Activated CD8-positive, alpha-beta memory T cell treated with anti-CD3 and anti-CD28 coated beads for 1 hour (primary cell): ENCODE data around the gene PRRC2B.
"Not testable (repeated sequence)": the region's sequence is repeated elsewhere in the genome, so short reads cannot be mapped to it uniquely, and the experiment has no call there.

Source experiments
- DNase-seq, 2 donors: peaks; one replicate each; pipeline ENCODE4 v3.0.0-alpha.2; 2020; ENCODE audit warnings: low read depth in 1 of 2; ENCODE audit errors: extremely low read depth in 1 of 2

The PRRC2B gene

GRCh38 chr9:131385296-131385695, 8.6 kb upstream of the PRRC2B start:
- DNase-seq = no peak

GRCh38 chr9:131386281-131386680, 7.6 kb upstream of the PRRC2B start:
- no peak for DNase-seq

- no peak for DNase-seq
Measured at GRCh38 chr9:131387394-131387793, 6.5 kb upstream of the PRRC2B start.

- DNase-seq = no peak
Measured at GRCh38 chr9:131391020-131391419, 2.9 kb upstream of the PRRC2B start.

GRCh38 chr9:131391504-131391903, 2.4 kb upstream of the PRRC2B start:
- DNase-seq = no peak

- no peak for DNase-seq
Measured at GRCh38 chr9:131394464-131395156, 724 bp downstream of the PRRC2B start.

- DNase-seq = peak; percentile 54 to 66
Measured at GRCh38 chr9:131395157-131396098, 1.5 kb downstream of the PRRC2B start.

GRCh38 chr9:131396099-131396479, 2.2 kb downstream of the PRRC2B start:
- DNase-seq = not testable (repeated sequence)

GRCh38 chr9:131396626-131397025, 2.7 kb downstream of the PRRC2B start:
- DNase-seq = no peak

- no peak for DNase-seq
Measured at GRCh38 chr9:131397100-131397790, 3.4 kb downstream of the PRRC2B start.

- DNase-seq = peak in 1 of 2 donors; percentile 28
Measured at GRCh38 chr9:131398204-131398603, 4.3 kb downstream of the PRRC2B start.

- no peak for DNase-seq
Measured at GRCh38 chr9:131399972-131400371, 6.1 kb downstream of the PRRC2B start.

GRCh38 chr9:131400627-131401026, 6.7 kb downstream of the PRRC2B start:
- DNase-seq = no peak

GRCh38 chr9:131402073-131402472, 8.2 kb downstream of the PRRC2B start:
- DNase-seq = no peak

- no peak for DNase-seq
Measured at GRCh38 chr9:131402738-131403492, 9.0 kb downstream of the PRRC2B start.

- no peak for DNase-seq
Measured at GRCh38 chr9:131403493-131403773, 9.5 kb downstream of the PRRC2B start.

- no peak for DNase-seq
Measured at GRCh38 chr9:131404581-131404980, 10.7 kb downstream of the PRRC2B start.

- DNase-seq = no peak
Measured at GRCh38 chr9:131404987-131405386, 11.1 kb downstream of the PRRC2B start.

- DNase-seq = no peak
Measured at GRCh38 chr9:131405428-131405827, 11.5 kb downstream of the PRRC2B start.

- DNase-seq = no peak
Measured at GRCh38 chr9:131405858-131406537, 12.1 kb downstream of the PRRC2B start.
